Activated naive CD4-positive, alpha-beta T cell treated with anti-CD3 and anti-CD28 coated beads for 36 hours (primary cell): Measurements from ENCODE around the gene SNX24. TPM values are rescaled to one million over a fixed set of nuclear protein-coding genes. Genes with fewer than 3 reads are reported as not detected.
"Not testable (repeated sequence)": the region's sequence is repeated elsewhere in the genome, so short reads cannot be mapped to it uniquely, and the experiment has no call there.

Experiments
- CTCF ChIA-PET: fragments of 350-600 bp; sonication (Branson Sonifier 250); formaldehyde crosslinking; loops from one replicate; lab custom pipeline; 2021; ENCODE audit warnings: antibody characterized with exemption; lab: Charles Lee
- DNase-seq: peaks from one replicate; pipeline ENCODE4 v3.0.0-alpha.2; 2020
- H3K27ac Mint-ChIP-seq: one replicate; pipeline ENCODE4 v1.8.0; 2021; ENCODE audit warnings: mild to moderate bottlenecking, mixed read lengths
- H3K27me3 Mint-ChIP-seq: one replicate; pipeline ENCODE4 v1.8.0; 2021; ENCODE audit warnings: low read depth, mixed read lengths
- H3K36me3 Mint-ChIP-seq: one replicate; pipeline ENCODE4 v1.8.0; 2021; ENCODE audit warnings: low read depth, mixed read lengths
- H3K4me1 Mint-ChIP-seq: one replicate; pipeline ENCODE4 v1.8.0; 2021; ENCODE audit warnings: low read depth, mixed read lengths
- H3K4me3 Mint-ChIP-seq: one replicate; pipeline ENCODE4 v1.8.0; 2021; ENCODE audit warnings: mild to moderate bottlenecking, moderate library complexity, mixed read lengths
- H3K9me3 Mint-ChIP-seq: one replicate; pipeline ENCODE4 v1.8.0; 2021; ENCODE audit warnings: mixed read lengths
- intact Hi-C: fragments of 100-400 bp; cut with micrococcal nuclease; formaldehyde crosslinking; loops from one replicate; pipeline ENCODE4 v1.15.1; 2023
- total RNA-seq, 2 experiments: library from RNA; stranded (reverse); gene quantifications; one replicate each; pipeline ENCODE4 v1.2.3, GENCODE V29; 2021

Gene SNX24
- total RNA-seq, 2 experiments from 2014 or later, result 2.2 to 2.3 TPM

DNA sequence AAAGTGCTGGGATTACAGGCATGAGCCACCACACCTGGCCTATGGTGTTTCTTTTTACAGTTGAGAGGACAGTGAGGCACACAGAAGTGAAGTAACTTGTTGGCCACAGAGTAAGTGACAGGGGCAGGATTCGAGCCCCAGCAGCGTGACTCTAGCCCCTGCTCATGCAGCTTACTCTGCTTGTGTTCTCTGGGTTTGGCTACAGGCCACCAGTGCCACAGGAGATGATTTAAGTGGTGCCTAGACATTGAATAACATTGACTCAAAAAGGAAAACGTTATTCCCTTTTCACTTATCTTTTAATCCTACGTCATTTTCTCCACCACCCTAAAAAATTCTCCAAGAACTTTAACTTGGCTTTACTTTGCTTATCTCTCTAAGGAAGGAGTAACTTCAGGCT lies 61.4 kb downstream of the SNX24 start:
- CTCF ChIA-PET, result no interaction called here
- H3K27ac Mint-ChIP-seq, result no peak overlapping the region
- intact Hi-C loops, result no loop called here
- no peak overlapping the region for H3K4me3 Mint-ChIP-seq
- no peaks in the 10 kb centered on the region for H3K36me3 Mint-ChIP-seq
- peaks cover 12% of the 10 kb centered on the region for H3K4me1 Mint-ChIP-seq
- no peaks in the 10 kb centered on the region for H3K9me3 Mint-ChIP-seq
- no peaks in the 10 kb centered on the region for H3K27me3 Mint-ChIP-seq
- no peak for DNase-seq

DNA sequence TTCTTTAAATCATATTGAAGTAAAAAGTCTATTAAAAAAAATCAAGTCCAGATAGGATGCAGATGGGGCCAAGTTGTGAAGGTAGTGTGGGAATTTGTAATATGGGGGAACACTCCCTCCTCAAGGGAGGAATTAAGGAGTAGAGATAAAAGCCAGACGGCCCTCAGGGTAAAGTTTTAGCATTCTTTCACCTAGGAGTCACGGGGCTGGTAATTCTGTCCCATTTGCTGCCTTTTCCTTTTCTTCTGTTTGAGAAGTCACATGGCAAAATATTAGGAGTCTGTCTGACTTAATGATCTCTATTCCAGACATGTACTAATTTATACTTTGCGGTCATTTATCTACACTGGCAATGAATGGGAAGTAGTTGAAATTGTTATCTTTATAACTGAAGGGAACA lies 61.9 kb downstream of the SNX24 start:
- H3K4me1 Mint-ChIP-seq, result peaks cover 8% of the 10 kb centered on the region
- no peaks in the 10 kb centered on the region for H3K27me3 Mint-ChIP-seq
- H3K36me3 Mint-ChIP-seq, result no peaks in the 10 kb centered on the region
- DNase-seq, result no peak
- H3K27ac Mint-ChIP-seq, result no peak overlapping the region
- intact Hi-C loops, result no loop called here
- CTCF ChIA-PET, result interaction anchor here (0.6 kb wide), 1 partner anchor 172 kb away, joined by 5 read pairs; no protein-coding TSS in a partner anchor
- H3K4me3 Mint-ChIP-seq, result no peak overlapping the region
- no peaks in the 10 kb centered on the region for H3K9me3 Mint-ChIP-seq

DNA sequence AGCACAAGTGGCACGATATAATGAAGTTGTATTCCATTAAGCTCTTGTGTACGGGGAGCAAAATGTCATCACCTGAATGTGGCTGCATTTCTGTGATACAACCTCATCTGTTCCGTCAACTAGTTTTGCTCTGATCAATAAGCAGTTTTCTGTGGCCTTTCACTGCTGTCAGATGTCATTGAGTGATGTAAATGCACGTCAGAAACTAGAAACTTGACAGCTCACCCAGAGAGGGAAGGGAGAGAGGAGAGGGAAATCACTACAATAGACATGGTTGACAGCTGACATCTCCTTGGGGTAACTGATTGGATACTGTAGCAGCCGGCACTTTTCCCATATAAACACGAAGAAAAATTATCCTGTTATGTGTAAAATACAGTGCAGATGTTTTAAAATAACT lies 62.7 kb downstream of the SNX24 start:
- no peaks in the 10 kb centered on the region for H3K27me3 Mint-ChIP-seq
- no peaks in the 10 kb centered on the region for H3K4me1 Mint-ChIP-seq
- no peak for DNase-seq
- no peaks in the 10 kb centered on the region for H3K36me3 Mint-ChIP-seq
- CTCF ChIA-PET, result no interaction called here
- peaks cover 4% of the 10 kb centered on the region for H3K9me3 Mint-ChIP-seq
- no peak overlapping the region for H3K27ac Mint-ChIP-seq
- no peak overlapping the region for H3K4me3 Mint-ChIP-seq
- intact Hi-C loops, result no loop called here

DNA sequence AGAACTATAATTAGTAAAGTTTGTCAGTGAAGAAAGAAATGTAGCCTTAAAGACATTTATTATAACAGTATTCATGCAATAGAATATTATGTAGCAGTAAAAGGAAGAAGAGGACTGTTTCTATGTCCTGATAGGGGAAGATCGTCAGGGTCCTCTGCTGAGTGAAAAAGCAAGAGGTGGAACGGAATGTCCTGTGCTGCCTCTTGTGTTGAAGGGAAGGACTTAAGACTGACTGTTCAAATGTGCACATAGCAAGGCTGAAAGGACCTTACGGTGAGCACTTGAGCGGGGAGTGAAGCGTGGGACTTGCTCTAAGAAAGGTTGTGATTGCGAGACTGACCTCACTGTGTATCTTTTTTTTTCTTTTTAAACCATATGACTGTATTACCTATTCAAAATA lies 63.2 kb downstream of the SNX24 start:
- CTCF ChIA-PET, result no interaction called here
- Mint-ChIP-seq H3K27me3 (no peaks in the 10 kb centered on the region), H3K27ac (no peak overlapping the region), H3K36me3 (no peaks in the 10 kb centered on the region), H3K9me3 (peaks cover 4% of the 10 kb centered on the region), H3K4me1 (no peaks in the 10 kb centered on the region), H3K4me3 (no peak overlapping the region)
- intact Hi-C loops, result no loop called here
- DNase-seq, result no peak

DNA sequence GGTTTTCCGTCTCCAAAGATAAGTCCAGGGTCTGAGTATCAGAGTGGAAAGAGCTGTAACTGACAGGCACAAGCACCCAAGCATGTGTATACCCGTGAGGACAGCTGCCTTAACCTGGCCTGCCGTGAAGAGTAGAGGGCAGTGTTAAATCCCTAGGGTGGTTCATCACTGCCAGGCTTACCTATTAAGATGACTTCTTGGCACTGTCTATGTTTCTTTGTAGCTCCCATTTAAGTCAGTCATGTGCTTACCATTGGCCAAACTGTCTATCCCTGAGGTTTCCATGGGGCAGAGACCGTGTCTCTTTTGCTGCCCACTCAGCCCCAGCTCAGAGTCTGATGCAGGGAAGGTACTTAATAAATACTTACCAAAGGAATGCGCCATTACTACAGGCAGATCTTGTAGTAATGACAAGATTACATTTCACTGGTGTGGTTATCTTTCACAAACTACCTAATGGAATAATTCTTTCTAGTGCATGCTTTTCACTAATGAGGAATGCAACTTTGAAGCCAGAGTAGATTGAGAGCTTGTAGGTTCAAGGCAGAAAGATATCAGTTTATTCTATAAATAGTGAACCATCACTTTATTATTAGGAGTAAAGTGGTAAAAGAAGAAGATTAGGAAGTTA lies 64.2 kb downstream of the SNX24 start:
- no peak for DNase-seq
- H3K27me3 Mint-ChIP-seq, result no peaks in the 10 kb centered on the region
- no peaks in the 10 kb centered on the region for H3K4me1 Mint-ChIP-seq
- CTCF ChIA-PET, result interaction anchor here (0.6 kb wide), 1 partner anchor 158 kb away, joined by 5 read pairs; no protein-coding TSS in a partner anchor
- peaks cover 4% of the 10 kb centered on the region for H3K9me3 Mint-ChIP-seq
- no peak overlapping the region for H3K27ac Mint-ChIP-seq
- no peak overlapping the region for H3K4me3 Mint-ChIP-seq
- intact Hi-C loops, result no loop called here
- no peaks in the 10 kb centered on the region for H3K36me3 Mint-ChIP-seq

DNA sequence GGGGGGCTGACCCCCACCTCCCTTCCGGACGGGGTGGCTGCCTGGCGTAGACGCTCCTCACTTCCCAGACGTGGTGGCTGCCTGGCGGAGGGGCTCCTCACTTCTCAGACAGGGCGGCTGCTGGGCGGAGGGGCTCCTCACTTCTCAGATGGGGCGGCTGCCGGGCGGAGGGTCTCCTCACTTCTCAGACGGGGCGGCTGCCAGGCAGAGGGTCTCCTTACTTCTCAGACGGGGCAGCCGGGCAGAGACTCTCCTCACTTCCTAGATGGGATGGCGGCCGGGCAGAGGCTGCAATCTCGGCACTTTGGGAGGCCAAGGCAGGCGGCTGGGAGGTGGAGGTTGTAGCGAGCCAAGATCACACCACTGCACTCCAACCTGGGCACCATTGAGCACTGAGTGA lies 68.0 kb downstream of the SNX24 start:
- H3K9me3 Mint-ChIP-seq, H3K27me3 Mint-ChIP-seq, H3K27ac Mint-ChIP-seq, DNase-seq, CTCF ChIA-PET, H3K4me1 Mint-ChIP-seq, H3K36me3 Mint-ChIP-seq, intact Hi-C loops, H3K4me3 Mint-ChIP-seq: not testable (repeated sequence)

DNA sequence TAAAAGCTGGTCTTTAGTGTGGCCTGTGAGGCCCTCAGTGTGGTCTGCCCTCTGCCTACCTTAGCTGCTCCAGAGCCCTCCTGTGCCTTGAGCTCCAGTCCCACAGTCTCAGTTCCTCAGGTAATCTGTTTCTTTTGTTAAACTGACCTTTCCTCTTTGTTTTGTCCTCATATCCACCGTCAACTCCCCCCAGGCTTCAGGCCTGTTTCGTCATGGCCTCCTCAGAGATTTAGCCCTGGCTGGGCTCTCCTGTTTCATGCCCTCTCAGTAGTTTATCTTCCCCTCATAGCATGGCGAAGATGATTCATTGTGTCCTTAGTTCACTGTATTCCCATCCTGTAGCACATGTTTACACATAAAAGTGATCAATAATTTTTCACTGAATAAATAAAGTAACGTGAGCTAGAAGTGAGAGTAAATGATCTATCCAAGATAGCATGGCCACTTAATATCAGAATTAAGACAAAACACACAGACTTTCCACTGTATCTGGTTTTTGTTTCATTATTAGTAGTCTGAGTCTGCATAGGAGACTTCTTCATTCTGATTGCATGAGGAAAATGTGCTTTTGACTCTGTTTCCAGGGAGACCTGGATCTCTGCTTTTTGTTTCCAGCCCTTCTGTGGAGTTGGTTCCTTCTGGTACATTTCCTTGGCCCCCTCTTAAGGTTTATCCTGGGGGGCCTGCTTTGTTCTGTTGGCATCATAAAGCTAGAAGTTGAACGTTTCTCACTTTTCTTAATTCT lies 70.5 kb downstream of the SNX24 start:
- Mint-ChIP-seq H3K9me3 (peaks cover 6% of the 10 kb centered on the region), H3K4me1 (no peaks in the 10 kb centered on the region), H3K4me3 (no peak overlapping the region), H3K27ac (no peak overlapping the region), H3K36me3 (peaks cover 2% of the 10 kb centered on the region), H3K27me3 (no peaks in the 10 kb centered on the region)
- intact Hi-C loops, result no loop called here
- DNase-seq, result no peak
- CTCF ChIA-PET, result no interaction called here

DNA sequence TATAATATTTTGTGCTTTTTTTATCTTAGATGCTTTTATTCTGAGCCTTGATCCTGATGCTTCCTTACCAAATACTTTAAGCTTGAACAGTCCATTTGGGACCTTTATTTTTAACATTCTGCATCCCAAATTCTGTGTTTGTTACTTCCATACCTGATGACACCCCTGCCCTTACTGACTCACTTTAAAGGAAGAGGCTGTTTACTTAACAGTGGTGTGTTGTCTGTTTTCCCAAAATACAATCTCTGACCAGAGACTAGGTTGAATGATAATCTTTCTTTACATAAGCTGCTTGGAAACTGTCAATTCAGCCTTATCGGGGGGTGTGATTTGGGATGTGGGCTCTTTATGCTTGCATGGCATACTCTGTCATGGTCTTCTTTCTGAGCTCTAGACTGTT lies 71.1 kb downstream of the SNX24 start:
- CTCF ChIA-PET, result no interaction called here
- H3K9me3 Mint-ChIP-seq, result peaks cover 6% of the 10 kb centered on the region
- no peaks in the 10 kb centered on the region for H3K4me1 Mint-ChIP-seq
- H3K36me3 Mint-ChIP-seq, result peaks cover 2% of the 10 kb centered on the region
- H3K27ac Mint-ChIP-seq, result no peak overlapping the region
- no peak for DNase-seq
- H3K4me3 Mint-ChIP-seq, result no peak overlapping the region
- H3K27me3 Mint-ChIP-seq, result no peaks in the 10 kb centered on the region
- intact Hi-C loops, result no loop called here

DNA sequence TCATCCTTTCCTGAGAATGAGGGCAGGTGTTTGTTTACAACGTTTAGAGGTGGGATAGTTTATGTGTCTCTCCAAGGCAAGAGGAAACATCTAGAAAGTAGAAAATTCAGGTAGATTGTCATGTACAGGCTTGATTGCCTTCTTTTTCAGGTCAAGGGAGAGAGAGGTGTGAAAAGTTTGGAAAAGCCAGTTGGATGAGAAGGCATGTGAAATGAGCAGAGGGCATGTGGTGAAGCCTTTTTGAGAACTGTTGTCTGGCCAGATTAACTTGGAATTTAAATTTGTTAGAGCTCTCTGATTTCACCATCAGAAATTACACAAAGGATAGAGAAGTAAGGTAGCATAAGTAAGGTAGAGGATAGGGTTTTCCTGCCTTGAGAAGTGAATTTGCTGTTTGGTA lies 74.6 kb downstream of the SNX24 start:
- DNase-seq, result no peak
- Mint-ChIP-seq H3K36me3 (peaks cover 2% of the 10 kb centered on the region), H3K27ac (no peak overlapping the region), H3K9me3 (peaks cover 2% of the 10 kb centered on the region), H3K4me1 (no peaks in the 10 kb centered on the region), H3K27me3 (no peaks in the 10 kb centered on the region), H3K4me3 (no peak overlapping the region)
- intact Hi-C loops, result no loop called here
- CTCF ChIA-PET, result no interaction called here

DNA sequence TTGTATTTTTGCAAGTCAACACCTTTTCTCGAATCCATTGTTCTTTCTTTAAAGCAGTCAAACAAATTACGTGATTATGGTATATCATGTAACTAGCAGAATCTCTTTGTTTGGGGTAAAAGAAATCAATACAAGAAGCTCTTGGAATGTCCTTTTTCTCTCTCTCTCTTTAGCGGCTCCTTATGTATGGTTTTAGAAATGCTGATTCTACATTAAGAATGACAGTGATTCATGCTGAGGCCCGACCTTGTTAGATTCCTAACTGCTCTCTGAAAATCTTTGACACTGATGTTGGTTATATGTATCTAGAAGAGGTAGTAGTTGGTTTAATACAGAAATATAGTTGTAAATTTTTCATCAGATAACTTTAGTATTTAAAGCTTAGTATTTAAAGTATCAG lies 76.4 kb downstream of the SNX24 start:
- H3K27ac Mint-ChIP-seq, result no peak overlapping the region
- CTCF ChIA-PET, result interaction anchor here (0.6 kb wide), 1 partner anchor 88 kb away, joined by 3 read pairs; no protein-coding TSS in a partner anchor
- no peaks in the 10 kb centered on the region for H3K36me3 Mint-ChIP-seq
- no peaks in the 10 kb centered on the region for H3K9me3 Mint-ChIP-seq
- H3K4me3 Mint-ChIP-seq, result no peak overlapping the region
- intact Hi-C loops, result no loop called here
- no peaks in the 10 kb centered on the region for H3K27me3 Mint-ChIP-seq
- no peak for DNase-seq
- no peaks in the 10 kb centered on the region for H3K4me1 Mint-ChIP-seq

DNA sequence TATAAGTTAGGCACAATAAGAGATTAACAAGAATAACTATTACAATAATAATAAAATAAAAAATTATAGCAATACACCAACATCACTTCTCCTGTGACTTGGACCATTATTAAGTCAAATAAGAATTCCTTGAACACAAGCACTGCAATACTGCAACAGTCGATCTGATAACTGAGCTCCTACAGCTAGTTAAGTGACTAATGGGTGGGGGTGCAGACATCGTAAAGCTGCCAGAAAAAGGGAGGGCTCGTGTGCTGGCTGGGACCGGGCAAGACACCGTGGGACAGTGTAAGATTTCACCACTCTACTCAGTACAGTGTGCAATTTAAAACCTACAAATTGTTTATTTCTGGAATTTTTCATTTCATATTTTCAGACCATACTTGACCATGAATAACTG lies 78.8 kb downstream of the SNX24 start:
- no peak overlapping the region for H3K27ac Mint-ChIP-seq
- no peaks in the 10 kb centered on the region for H3K9me3 Mint-ChIP-seq
- no peak for DNase-seq
- H3K27me3 Mint-ChIP-seq, result no peaks in the 10 kb centered on the region
- intact Hi-C loops, result no loop called here
- H3K4me3 Mint-ChIP-seq, result no peak overlapping the region
- CTCF ChIA-PET, result no interaction called here
- no peaks in the 10 kb centered on the region for H3K4me1 Mint-ChIP-seq
- H3K36me3 Mint-ChIP-seq, result no peaks in the 10 kb centered on the region

DNA sequence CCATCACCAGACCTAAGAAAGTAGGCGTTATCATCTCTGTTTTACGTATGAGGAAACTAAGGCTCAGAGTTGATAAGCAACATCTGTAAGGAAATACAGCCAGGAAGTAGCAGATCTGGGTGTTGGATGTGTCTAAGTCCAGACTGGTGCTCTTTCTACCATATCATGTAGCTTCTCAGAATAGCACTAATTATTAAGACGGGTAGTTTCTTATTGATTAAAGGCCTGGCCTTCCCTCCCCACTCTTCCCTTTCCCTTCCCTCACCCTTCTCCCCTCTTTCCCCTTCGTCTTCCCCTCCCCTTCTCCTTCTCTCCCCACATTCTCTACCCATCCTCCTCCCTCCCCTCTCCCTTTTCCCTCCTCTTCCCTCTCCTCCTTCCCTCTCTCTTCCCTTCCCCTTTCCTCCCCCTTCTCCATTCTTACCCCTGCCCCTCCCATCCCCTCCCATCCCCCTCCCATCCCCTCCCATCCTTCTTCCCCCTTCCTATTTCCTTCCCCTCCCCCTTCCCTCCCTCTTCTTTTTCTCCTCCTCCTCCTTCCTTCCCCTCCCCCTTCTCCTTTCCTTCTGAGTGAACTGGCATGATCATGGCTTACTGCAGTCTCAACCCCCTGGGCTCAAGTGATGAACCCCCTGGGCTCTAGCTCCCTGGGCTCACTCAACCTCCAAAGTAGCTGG lies 79.4 kb downstream of the SNX24 start:
- no peaks in the 10 kb centered on the region for H3K4me1 Mint-ChIP-seq
- H3K9me3 Mint-ChIP-seq, result no peaks in the 10 kb centered on the region
- CTCF ChIA-PET, result no interaction called here
- H3K36me3 Mint-ChIP-seq, result no peaks in the 10 kb centered on the region
- H3K27ac Mint-ChIP-seq, result no peak overlapping the region
- no peak for DNase-seq
- H3K27me3 Mint-ChIP-seq, result no peaks in the 10 kb centered on the region
- intact Hi-C loops, result no loop called here
- no peak overlapping the region for H3K4me3 Mint-ChIP-seq
